ENCODE results near the gene TRAPPC6A. TPM values are rescaled to one million over a fixed set of nuclear protein-coding genes. Genes with fewer than 3 reads are reported as not detected.
A peak's percentile ranks its signal among the peaks of the same experiment; 100 is the strongest.

Gene TRAPPC6A
- total RNA-seq, 1 experiment from 2014 or later: 59.9 TPM

DNA sequence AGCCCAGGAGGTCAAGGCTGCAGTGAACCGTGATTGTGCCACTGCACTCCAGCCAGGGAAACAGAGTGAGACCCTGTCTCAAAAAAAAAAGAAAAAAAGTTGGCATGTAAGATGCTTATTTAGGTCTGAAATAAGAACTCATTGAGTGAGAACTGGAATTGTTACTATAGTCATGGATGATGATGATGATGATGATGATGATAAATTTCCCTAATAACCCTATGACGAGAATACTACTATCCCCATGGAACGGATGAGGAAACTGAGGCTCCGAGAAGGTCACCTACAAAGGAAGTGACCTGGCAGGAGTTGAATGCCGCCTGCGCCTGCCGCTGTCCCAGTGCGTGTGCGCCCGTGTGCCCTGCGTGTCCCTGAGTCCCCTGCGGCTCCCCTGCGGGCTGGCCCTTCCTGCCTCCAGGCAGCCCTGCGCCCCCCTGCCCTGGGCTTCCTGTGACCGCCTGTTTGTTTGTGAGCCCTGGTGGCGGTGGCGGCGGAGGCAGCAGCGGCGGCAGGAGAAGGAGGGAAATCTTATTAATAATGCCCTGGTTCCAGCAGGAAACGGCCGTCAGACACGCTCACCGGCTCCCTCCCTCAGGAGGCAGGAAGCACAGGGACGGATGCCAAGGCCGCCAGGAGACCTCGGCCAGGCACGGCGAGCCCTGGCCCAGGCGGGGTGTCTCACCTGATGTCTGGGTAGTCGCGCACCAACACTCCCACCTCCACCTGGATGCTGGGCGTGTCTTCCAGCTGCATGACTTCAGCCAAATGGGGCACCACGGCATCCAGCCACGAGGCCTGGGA is 37.6 kb upstream of the TRAPPC6A start:
- H3K9ac ChIP-seq (ENCODE audit: extremely low read depth, insufficient read length, low read length): no peak overlapping the region
- no peak overlapping the region for H2BK120ac ChIP-seq (ENCODE audit: low read depth, low read length, poor library complexity, severe bottlenecking)
- H3K23ac ChIP-seq (ENCODE audit: insufficient read length, low read depth, low read length): no peak overlapping the region
- H3K27me3 Mint-ChIP-seq (ENCODE audit: low read depth): peaks cover 82% of the 10 kb centered on the region
- peaks cover 12 to 23% of the 10 kb centered on the region in 2 experiments for H3K4me1 Mint-ChIP-seq
- H2AK5ac ChIP-seq (ENCODE audit: insufficient read length, low read length): no peak overlapping the region
- H3K4ac ChIP-seq (ENCODE audit: low read depth, low read length): no peak overlapping the region
- H3K23me2 ChIP-seq (ENCODE audit: insufficient read length, low read depth, low read length, poor library complexity, severe bottlenecking): peaks cover 14% of the 10 kb centered on the region
- peaks cover 0 to 5% of the 10 kb centered on the region in 2 experiments; a peak in 2 of 5 replicates for H3K9me3 Mint-ChIP-seq
- peak overlapping the region; percentile 67 to 78 for H3K4me3 Mint-ChIP-seq
- WGBS (ENCODE audit: extremely low coverage, insufficient read length, low lambda C conversion rate): no CpG with 5 or more reads among the region's 35 CpGs
- H3K56ac ChIP-seq (ENCODE audit: insufficient read length, low read depth, low read length): no peak overlapping the region
- no peak overlapping the region for H4K91ac ChIP-seq (ENCODE audit: insufficient read length, low read depth, low read length)
- no peak overlapping the region for H2BK20ac ChIP-seq (ENCODE audit: low read depth, low read length, poor library complexity, severe bottlenecking)
- no peak overlapping the region for H3T11ph ChIP-seq (ENCODE audit: low read length)
- H3K79me2 ChIP-seq (ENCODE audit: insufficient read depth, low read length): no peaks in the 10 kb centered on the region
- no peaks in the 10 kb centered on the region; a peak in 2 of 7 replicates for H3K36me3 Mint-ChIP-seq (ENCODE audit: insufficient read depth in 1 of 3, low read depth in 3 of 3)
- H3K27me3 ChIP-seq (ENCODE audit: insufficient read depth, low read length): peaks cover 14% of the 10 kb centered on the region; the same call in 1 of the 2 replicates
- no peak overlapping the region for H2BK12ac ChIP-seq (ENCODE audit: insufficient read length, low read depth, low read length)
- H2BK5ac ChIP-seq (ENCODE audit: insufficient read length, low read length): no peak overlapping the region
- no peak overlapping the region for H4K5ac ChIP-seq (ENCODE audit: insufficient read length, low read depth, low read length)
- H3K18ac ChIP-seq (ENCODE audit: insufficient read length, low read depth, low read length): no peak overlapping the region
- no peaks in the 10 kb centered on the region for H3K79me1 ChIP-seq (ENCODE audit: insufficient read depth, low read depth, low read length, poor library complexity, severe bottlenecking)
- no peak overlapping the region for H3K27ac ChIP-seq (ENCODE audit: insufficient read length, low read depth, low read length)
- H4K8ac ChIP-seq (replicated peaks; ENCODE audit: insufficient read length, low read depth, low read length): no peak overlapping the region
- no peaks in the 10 kb centered on the region for H4K20me1 ChIP-seq (ENCODE audit: control insufficient read depth, insufficient read depth, insufficient read length)
- TF ChIP-seq, protein P1, sequence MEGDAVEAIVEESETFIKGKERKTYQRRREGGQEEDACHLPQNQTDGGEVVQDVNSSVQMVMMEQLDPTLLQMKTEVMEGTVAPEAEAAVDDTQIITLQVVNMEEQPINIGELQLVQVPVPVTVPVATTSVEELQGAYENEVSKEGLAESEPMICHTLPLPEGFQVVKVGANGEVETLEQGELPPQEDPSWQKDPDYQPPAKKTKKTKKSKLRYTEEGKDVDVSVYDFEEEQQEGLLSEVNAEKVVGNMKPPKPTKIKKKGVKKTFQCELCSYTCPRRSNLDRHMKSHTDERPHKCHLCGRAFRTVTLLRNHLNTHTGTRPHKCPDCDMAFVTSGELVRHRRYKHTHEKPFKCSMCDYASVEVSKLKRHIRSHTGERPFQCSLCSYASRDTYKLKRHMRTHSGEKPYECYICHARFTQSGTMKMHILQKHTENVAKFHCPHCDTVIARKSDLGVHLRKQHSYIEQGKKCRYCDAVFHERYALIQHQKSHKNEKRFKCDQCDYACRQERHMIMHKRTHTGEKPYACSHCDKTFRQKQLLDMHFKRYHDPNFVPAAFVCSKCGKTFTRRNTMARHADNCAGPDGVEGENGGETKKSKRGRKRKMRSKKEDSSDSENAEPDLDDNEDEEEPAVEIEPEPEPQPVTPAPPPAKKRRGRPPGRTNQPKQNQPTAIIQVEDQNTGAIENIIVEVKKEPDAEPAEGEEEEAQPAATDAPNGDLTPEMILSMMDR (conservative IDR thresholded peaks at IDR 0.05): no peak
- no peaks in the 10 kb centered on the region for H3K4me1 ChIP-seq (ENCODE audit: insufficient read depth, low read length)
- no peak overlapping the region for H2AFZ ChIP-seq (ENCODE audit: low read length)
- no peak overlapping the region for H3K14ac ChIP-seq (ENCODE audit: insufficient read depth, low read length)
- peak; percentile 67 for DNase-seq
- no peaks in the 10 kb centered on the region for H3K9me3 ChIP-seq (ENCODE audit: control insufficient read depth, low read depth, low read length)
- H3K4me2 ChIP-seq (ENCODE audit: insufficient read depth, insufficient read length, low read length): peak overlapping the region; percentile 14
- no peak overlapping the region for H3K27ac Mint-ChIP-seq
- H2BK15ac ChIP-seq (ENCODE audit: low read depth, low read length): no peak overlapping the region

All from H9 (cell line).